22Rv1 (cell line): ENCODE results near the gene IGF1R.

Source experiments
- ZFX ChIP-seq: fragments of 450-650 bp; IDR thresholded peaks from 2 replicates; pipeline ENCODE4 v1.6.1; 2017; ENCODE audit warnings: antibody characterized with exemption, borderline replicate concordance
- TF ChIP-seq, protein P1 (sequence below): fragments of 450-650 bp; IDR thresholded peaks from 2 replicates; pipeline ENCODE4 v1.5.1; 2017; ENCODE audit warnings: mild to moderate bottlenecking

DNA sequence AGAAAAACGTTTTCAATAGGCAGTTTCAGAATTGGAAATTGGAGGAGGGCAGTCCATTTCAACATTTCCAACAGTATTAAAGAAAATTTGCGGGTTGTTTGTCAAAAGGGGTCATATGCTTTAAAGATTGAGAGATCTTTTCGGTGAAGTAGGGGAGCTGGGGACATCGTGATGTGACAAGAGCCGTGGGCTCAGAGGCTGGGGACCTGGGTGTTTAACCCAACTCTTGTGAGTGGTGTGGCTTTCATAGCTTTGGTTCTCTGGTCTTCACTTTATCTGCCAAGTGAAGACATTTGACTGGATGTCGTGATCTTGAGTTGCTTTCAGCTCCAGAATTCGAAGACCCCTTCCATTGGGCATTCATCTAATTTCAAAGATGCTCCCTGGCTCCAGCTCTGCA lies 226.0 kb downstream of the IGF1R start:
- TF ChIP-seq, protein P1, sequence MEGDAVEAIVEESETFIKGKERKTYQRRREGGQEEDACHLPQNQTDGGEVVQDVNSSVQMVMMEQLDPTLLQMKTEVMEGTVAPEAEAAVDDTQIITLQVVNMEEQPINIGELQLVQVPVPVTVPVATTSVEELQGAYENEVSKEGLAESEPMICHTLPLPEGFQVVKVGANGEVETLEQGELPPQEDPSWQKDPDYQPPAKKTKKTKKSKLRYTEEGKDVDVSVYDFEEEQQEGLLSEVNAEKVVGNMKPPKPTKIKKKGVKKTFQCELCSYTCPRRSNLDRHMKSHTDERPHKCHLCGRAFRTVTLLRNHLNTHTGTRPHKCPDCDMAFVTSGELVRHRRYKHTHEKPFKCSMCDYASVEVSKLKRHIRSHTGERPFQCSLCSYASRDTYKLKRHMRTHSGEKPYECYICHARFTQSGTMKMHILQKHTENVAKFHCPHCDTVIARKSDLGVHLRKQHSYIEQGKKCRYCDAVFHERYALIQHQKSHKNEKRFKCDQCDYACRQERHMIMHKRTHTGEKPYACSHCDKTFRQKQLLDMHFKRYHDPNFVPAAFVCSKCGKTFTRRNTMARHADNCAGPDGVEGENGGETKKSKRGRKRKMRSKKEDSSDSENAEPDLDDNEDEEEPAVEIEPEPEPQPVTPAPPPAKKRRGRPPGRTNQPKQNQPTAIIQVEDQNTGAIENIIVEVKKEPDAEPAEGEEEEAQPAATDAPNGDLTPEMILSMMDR = no peak
- no peak for TF ChIP-seq ZFX
